Right atrium auricular region (tissue), 2 donors: Measurements from ENCODE around the gene KLF2. TPM values are rescaled to one million over a fixed set of nuclear protein-coding genes. Genes with fewer than 3 reads are reported as not detected.
A peak's percentile ranks its signal among the peaks of the same experiment; 100 is the strongest.

Experiments used
- DNase-seq: peaks from one replicate; pipeline ENCODE4 v3.0.0-alpha.2; 2019; ENCODE audit warnings: low spot score
- H3K27ac ChIP-seq, 2 donors: fragments of 200-600 bp; sonication (generic); 1 replicate in 1 of 2; 2 replicates in 1 of 2; pipeline ENCODE4 v1.5.1; 2016 to 2019
- H3K27me3 ChIP-seq, 2 donors: fragments of 200-600 bp; sonication (generic); one replicate each; pipeline versions ENCODE4 v1.5.1 to v1.6.0; 2017 to 2019
- H3K36me3 ChIP-seq: fragments of 200-600 bp; sonication (generic); one replicate; pipeline ENCODE4 v1.5.1; 2016
- H3K4me1 ChIP-seq, 2 donors: fragments of 200-600 bp; sonication (generic); one replicate each; pipeline versions ENCODE4 v1.5.1 to v1.6.0; 2017 to 2019
- H3K4me3 ChIP-seq, 2 donors: fragments of 200-600 bp; sonication (generic); 1 replicate in 1 of 2; 2 replicates in 1 of 2; pipeline ENCODE4 v1.5.1; 2017 to 2019; ENCODE audit warnings: mild to moderate bottlenecking in 1 of 2, moderate library complexity in 1 of 2
- H3K9me3 ChIP-seq, 2 donors: fragments of 200-600 bp; sonication (generic); one replicate each; pipeline ENCODE4 v1.5.1; 2019
- total RNA-seq, 2 donors: library from RNA; depleted of rRNA; stranded (reverse); fragments of >200 nt; gene quantifications; one replicate each; pipeline ENCODE4 v1.1.0, GENCODE V29; 2016
- TF ChIP-seq, protein P1 (sequence below), 2 donors: fragments of 200-600 bp; sonication (generic); IDR thresholded peaks; one replicate each; pipeline ENCODE4 v1.5.1; 2019; ENCODE audit warnings: antibody characterized with exemption in 2 of 2

The KLF2 gene
- total RNA-seq, 2 donors from 2014 or later: 40.9 to 82.3 TPM

DNA sequence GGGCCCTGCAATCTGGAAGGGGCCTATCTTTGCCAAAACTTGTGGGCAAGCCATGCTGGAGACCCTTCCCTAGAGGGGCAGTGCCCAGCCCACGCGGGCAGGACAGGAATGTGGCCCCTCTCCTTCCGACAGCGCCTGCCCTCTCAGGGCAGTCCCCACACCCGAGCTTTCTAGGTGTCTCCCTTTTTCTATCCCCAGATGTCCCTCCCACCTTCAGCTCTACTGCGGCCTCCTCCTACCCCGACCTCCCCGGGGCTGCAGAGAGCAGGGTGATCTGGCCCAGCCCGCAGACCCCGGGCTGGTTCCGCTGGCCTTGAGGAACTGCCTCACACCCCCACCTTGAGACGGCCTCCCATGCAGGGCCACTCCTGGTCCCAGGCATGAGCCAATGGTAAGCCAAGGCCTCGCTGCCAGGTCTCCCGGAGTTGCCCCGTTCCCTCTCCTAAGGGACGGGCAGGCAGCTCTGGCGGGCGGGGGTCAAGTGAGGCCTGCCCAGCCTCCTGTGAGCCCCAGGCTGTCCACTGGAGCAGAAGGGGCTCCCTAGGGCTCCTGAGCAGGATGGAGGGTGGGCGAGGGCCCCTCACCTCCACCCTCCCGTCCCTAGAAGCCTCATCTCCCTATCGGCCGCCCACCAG is 39.7 kb downstream of the KLF2 start:
- Histone ChIP-seq H3K4me1 (peaks cover 0 to 10% of the 10 kb centered on the region in 2 donors), H3K4me3 (no peak overlapping the region), H3K9me3 (no peaks in the 10 kb centered on the region), H3K27ac (no peak overlapping the region), H3K27me3 (no peaks in the 10 kb centered on the region), H3K36me3 (peaks cover 7% of the 10 kb centered on the region)
- TF ChIP-seq, protein P1, sequence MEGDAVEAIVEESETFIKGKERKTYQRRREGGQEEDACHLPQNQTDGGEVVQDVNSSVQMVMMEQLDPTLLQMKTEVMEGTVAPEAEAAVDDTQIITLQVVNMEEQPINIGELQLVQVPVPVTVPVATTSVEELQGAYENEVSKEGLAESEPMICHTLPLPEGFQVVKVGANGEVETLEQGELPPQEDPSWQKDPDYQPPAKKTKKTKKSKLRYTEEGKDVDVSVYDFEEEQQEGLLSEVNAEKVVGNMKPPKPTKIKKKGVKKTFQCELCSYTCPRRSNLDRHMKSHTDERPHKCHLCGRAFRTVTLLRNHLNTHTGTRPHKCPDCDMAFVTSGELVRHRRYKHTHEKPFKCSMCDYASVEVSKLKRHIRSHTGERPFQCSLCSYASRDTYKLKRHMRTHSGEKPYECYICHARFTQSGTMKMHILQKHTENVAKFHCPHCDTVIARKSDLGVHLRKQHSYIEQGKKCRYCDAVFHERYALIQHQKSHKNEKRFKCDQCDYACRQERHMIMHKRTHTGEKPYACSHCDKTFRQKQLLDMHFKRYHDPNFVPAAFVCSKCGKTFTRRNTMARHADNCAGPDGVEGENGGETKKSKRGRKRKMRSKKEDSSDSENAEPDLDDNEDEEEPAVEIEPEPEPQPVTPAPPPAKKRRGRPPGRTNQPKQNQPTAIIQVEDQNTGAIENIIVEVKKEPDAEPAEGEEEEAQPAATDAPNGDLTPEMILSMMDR (IDR thresholded peaks at IDR 0.05): no peak
- DNase-seq: no peak

DNA sequence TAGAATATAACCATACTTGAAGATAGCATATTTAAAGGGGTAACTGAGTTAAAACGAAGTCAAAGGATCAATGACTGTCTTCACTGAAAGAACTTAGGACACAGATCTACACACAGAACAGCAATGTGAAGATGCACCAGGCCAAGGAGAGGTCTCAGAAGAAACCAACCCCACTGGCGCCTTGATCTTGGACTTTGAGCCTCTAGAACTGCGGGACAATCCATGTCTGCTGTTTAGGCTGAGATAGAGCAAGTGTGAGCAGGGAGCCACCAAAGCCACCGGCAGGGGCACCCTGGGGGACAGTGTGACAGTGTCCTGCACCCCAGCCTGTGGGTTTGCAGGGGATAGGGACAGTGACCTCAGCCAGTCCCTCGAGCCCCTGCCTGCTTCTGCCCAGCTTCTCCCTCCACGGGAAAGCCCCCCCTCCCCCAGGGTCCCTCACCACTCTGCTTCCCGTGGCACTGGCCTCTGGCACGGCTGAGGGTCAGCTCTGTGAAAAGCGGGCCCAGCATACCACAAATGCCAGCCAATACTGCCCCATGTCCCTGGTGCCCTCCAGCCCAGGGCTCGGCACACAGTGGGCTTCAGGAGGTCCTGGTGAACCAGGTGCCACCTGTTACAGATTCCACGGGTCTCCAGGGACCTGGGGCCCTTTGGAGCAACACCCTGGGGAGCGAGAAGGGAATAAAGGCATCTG is 40.8 kb downstream of the KLF2 start:
- TF ChIP-seq, protein P1 (IDR thresholded peaks at IDR 0.05): no peak
- peaks cover 0 to 15% of the 10 kb centered on the region in 2 donors for H3K4me1 ChIP-seq
- no peaks in the 10 kb centered on the region for H3K27me3 ChIP-seq
- H3K4me3 ChIP-seq: no peak overlapping the region
- no peaks in the 10 kb centered on the region for H3K9me3 ChIP-seq
- DNase-seq: no peak
- peaks cover 7% of the 10 kb centered on the region for H3K36me3 ChIP-seq
- H3K27ac ChIP-seq: no peak overlapping the region

DNA sequence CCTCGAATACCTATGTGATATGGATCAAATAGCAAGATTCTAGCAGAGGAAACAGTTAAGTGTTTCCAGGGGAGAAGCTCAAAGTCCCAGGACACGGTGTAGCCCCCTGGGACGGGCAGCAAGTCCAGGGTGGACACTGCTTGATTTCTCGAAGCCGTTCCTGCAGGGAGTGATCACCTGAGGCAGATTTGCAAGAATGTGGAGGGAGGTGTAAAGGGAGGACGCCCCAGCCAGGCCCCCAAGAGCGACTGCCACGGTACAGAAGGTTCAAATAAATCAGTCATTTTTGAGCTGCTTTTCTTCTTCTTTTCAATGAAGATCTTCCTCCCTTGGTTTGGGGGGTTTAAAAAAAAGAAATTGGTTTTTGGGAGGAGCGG is 41.4 kb downstream of the KLF2 start:
- Histone ChIP-seq H3K27me3 (no peaks in the 10 kb centered on the region), H3K4me3 (no peak overlapping the region), H3K9me3 (no peaks in the 10 kb centered on the region), H3K27ac (no peak overlapping the region), H3K36me3 (peaks cover 12% of the 10 kb centered on the region), H3K4me1 (peaks cover 0 to 21% of the 10 kb centered on the region in 2 donors)
- no peak for DNase-seq
- TF ChIP-seq, protein P1 (IDR thresholded peaks at IDR 0.05): no peak

DNA sequence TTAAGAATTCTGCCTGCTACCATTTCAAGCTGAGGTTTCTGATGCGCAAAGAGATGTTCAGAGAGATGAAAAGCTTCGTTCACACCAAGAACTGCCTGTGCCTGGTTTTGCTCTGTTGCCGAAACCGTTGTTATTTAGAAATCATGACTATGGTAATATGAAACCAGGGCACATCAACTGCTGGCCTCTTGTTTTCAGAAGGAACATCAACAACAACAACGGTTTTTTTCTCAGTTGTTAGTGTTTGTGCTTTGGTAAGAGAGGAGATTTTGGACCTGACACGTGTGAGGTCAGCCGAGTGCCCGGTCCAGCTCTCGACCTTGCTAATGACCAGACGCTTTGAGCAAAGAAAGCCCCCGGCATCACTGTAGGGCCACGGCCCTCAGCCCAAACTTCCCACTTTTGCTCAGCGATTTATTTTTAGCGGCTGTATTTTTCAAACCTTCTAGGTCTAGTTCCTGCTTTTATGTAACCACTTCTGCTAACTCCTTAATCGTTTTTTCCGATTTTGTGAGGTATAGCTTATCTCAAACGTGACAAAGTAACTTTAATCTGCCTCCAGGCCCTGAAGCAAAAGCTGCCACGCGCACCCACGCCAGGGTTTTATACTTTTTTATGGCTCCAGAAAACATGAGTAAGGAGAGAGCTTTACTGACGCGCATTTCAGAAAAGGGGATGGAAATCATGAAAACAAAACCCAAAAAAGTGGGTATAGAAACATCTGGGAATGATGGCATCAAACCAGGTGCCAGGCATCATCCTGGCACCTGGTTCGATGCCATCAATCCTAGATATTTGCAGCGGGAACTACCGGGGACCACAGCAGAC is 42.0 kb downstream of the KLF2 start:
- TF ChIP-seq, protein P1 (IDR thresholded peaks at IDR 0.05): no peak
- Histone ChIP-seq H3K4me1 (peaks cover 0 to 23% of the 10 kb centered on the region in 2 donors), H3K9me3 (no peaks in the 10 kb centered on the region), H3K4me3 (no peak overlapping the region), H3K36me3 (peaks cover 12% of the 10 kb centered on the region), H3K27me3 (no peaks in the 10 kb centered on the region), H3K27ac (peak overlapping the region; percentile 26 to 35)
- no peak for DNase-seq

DNA sequence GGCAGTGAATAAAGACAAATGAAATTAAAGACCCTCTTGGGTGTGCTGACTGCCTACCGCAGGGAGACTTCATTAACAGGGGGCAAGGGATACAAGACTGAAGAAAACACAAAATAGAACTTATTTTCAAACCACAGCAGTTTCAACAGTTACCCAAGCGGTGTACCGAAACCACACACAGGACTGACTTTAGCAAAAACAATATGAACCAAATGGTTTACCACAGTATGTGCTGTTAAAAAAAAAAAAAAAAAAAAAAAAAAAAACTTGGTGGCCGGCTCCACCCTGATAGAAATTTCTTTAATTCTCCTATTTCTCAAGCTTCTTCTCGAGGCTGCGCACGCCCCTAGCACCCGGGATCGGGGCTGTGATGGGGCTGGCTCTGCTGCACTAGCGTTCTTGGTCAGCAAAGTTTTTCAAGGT is 42.6 kb downstream of the KLF2 start:
- TF ChIP-seq, protein P1 (IDR thresholded peaks at IDR 0.05): no peak
- no peaks in the 10 kb centered on the region for H3K9me3 ChIP-seq
- no peak overlapping the region for H3K4me3 ChIP-seq
- no peaks in the 10 kb centered on the region for H3K27me3 ChIP-seq
- H3K4me1 ChIP-seq: peaks cover 0 to 29% of the 10 kb centered on the region in 2 donors
- H3K27ac ChIP-seq: peak overlapping the region; percentile 26 to 35
- H3K36me3 ChIP-seq: peaks cover 16% of the 10 kb centered on the region
- no peak for DNase-seq
